Endothelial cell of umbilical vein (primary cell): ENCODE measurements around the gene VPS52. TPM values are rescaled to one million over a fixed set of nuclear protein-coding genes. Genes with fewer than 3 reads are reported as not detected.

Experiments
- BruUV-seq: library from RNA; stranded (reverse); fragments of 400-500 nt; replicated peaks from 2 replicates; lab custom pipeline; 2021; lab: Mats Ljungman, UMichigan
- CTCF ChIA-PET: fragments of 300-600, 350-600 bp; sonication (Branson Sonifier 250); formaldehyde crosslinking; loops from one replicate; lab custom pipeline; 2021; ENCODE audit warnings: antibody characterized with exemption, inconsistent platforms; lab: Charles Lee
- POLR2A ChIA-PET: fragments of 300-600, 350-600 bp; sonication (Branson Sonifier 250); formaldehyde crosslinking; loops from one replicate; lab custom pipeline; 2021; ENCODE audit warnings: antibody characterized with exemption, inconsistent platforms; lab: Charles Lee
- DNase-seq: peaks from one replicate; pipeline ENCODE4 v3.0.0-alpha.2; 2011; ENCODE audit warnings: low read depth, low spot score
- FAIRE-seq: peaks from 2 replicates; lab custom pipeline; 2011; peaks lifted over from hg19 to GRCh38; lab: Jason Lieb, UNC
- H2AFZ ChIP-seq: 2 replicates; pipeline ENCODE4 v1.6.0; 2012; ENCODE audit warnings: low read depth, low read length, control low read depth, inconsistent platforms
- H3K27ac ChIP-seq: 2 replicates; pipeline ENCODE4 v1.5.1; 2011; ENCODE audit warnings: low read depth, mild to moderate bottlenecking, control low read depth, low read length, moderate library complexity; ENCODE audit not compliant: insufficient read depth
- H3K27me3 ChIP-seq, 2 experiments: 2 replicates each; pipeline versions ENCODE4 v1.6.0 to v1.6.1; 2011; ENCODE audit warnings: low read length in 2 of 2, mixed read lengths in 1 of 2; ENCODE audit not compliant: control insufficient read depth in 2 of 2, insufficient read depth in 2 of 2
- H3K36me3 ChIP-seq, 2 experiments: 2 replicates in 1 of 2; 3 replicates in 1 of 2; pipeline ENCODE4 v1.5.1; 2011; ENCODE audit warnings: low read length in 2 of 2, mild to moderate bottlenecking in 1 of 2, moderate library complexity in 1 of 2; ENCODE audit not compliant: control insufficient read depth in 2 of 2, insufficient read depth in 2 of 2; ENCODE audit errors: extremely low read depth in 1 of 2
- H3K4me1 ChIP-seq: 3 replicates; pipeline ENCODE4 v1.5.1; 2011; ENCODE audit warnings: mild to moderate bottlenecking, low read length; ENCODE audit not compliant: control insufficient read depth, insufficient read depth; ENCODE audit errors: extremely low read depth
- H3K4me2 ChIP-seq: 2 replicates; pipeline ENCODE4 v1.6.1; 2011; ENCODE audit warnings: low read length, control low read depth, mixed read lengths; ENCODE audit not compliant: insufficient read depth
- H3K4me3 ChIP-seq, 3 experiments: fragments of 200-600 bp in 1 of 3; sonication (generic), shearing (Covaris generic) in 1 of 3; replicated peaks in 1 of 3; 2 replicates each; pipeline ENCODE4 v1.5.1; 2011 to 2016; ENCODE audit warnings: control low read depth in 3 of 3, low read length in 3 of 3, mild to moderate bottlenecking in 2 of 3, inconsistent platforms in 1 of 3, low read depth in 1 of 3, moderate library complexity in 1 of 3; ENCODE audit not compliant: insufficient read depth in 1 of 3
- H3K79me2 ChIP-seq: 2 replicates; pipeline ENCODE4 v1.6.0; 2012; ENCODE audit warnings: low read length, inconsistent platforms; ENCODE audit not compliant: control insufficient read depth, insufficient read depth
- H3K9ac ChIP-seq: replicated peaks from 2 replicates; pipeline ENCODE3; 2011; ENCODE audit warnings: low read length, control low read depth; ENCODE audit not compliant: insufficient read depth; ENCODE audit errors: extremely low read depth
- H3K9me1 ChIP-seq: replicated peaks from 3 replicates; pipeline ENCODE4 v1.6.0; 2011; ENCODE audit warnings: mild to moderate bottlenecking, low read length; ENCODE audit not compliant: control insufficient read depth, insufficient read depth; ENCODE audit errors: extremely low read depth
- H3K9me3 ChIP-seq: replicated peaks from 2 replicates; pipeline ENCODE4 v1.5.1; 2012; ENCODE audit warnings: low read length, inconsistent platforms; ENCODE audit not compliant: control insufficient read depth, insufficient read depth
- H4K20me1 ChIP-seq: replicated peaks from 2 replicates; pipeline ENCODE3; 2011; ENCODE audit warnings: mild to moderate bottlenecking, low read length; ENCODE audit not compliant: control insufficient read depth, insufficient read depth; ENCODE audit errors: extremely low read depth
- EZH2 ChIP-seq: IDR thresholded peaks from 2 replicates; pipeline ENCODE4 v1.6.1; 2012; ENCODE audit warnings: borderline replicate concordance, low read depth, mild to moderate bottlenecking, moderate library complexity, low read length, inconsistent platforms; ENCODE audit not compliant: severe bottlenecking
- JUN ChIP-seq: IDR thresholded peaks from 2 replicates; pipeline ENCODE4 v1.6.1; 2011; ENCODE audit warnings: borderline replicate concordance, low read depth; ENCODE audit not compliant: insufficient read length, insufficient read depth
- MYC ChIP-seq: IDR thresholded peaks from one replicate; pipeline ENCODE4 v1.6.1; 2011; ENCODE audit warnings: mild to moderate bottlenecking, low read depth, low read length
- POLR2A ChIP-seq: IDR thresholded peaks from 2 replicates; pipeline ENCODE4 v1.6.1; 2012; ENCODE audit warnings: low read depth, mild to moderate bottlenecking, control low read depth, low read length
- POLR2AphosphoS5 ChIP-seq: IDR thresholded peaks from 2 replicates; pipeline ENCODE4 v1.6.1; 2012; ENCODE audit warnings: low read depth, mild to moderate bottlenecking, control low read depth, low read length, moderate library complexity; ENCODE audit not compliant: insufficient read depth
- dilution Hi-C: fragments of 300-500 bp; cut with MboI; formaldehyde crosslinking; loops from one replicate; pipeline ENCODE4 v1.15.0; 2019; ENCODE audit warnings: low sequenced_read_pairs; ENCODE audit not compliant: extremely low pct_ligation_motif_present
- intact Hi-C: fragments of 100-400 bp; cut with micrococcal nuclease; formaldehyde crosslinking; loops from one replicate; pipeline ENCODE4 v1.10.0; 2022
- polyA plus RNA-seq, 4 experiments: library from polyadenylated mRNA; depleted of rRNA in 3 of 4; stranded (reverse) in 3 of 4; unstranded in 1 of 4; fragments of >200 nt; gene quantifications; 2 replicates each; pipeline versions ENCODE4 v1.2.1 to v1.2.3, GENCODE V29; 2011 to 2012; ENCODE audit warnings: missing spikeins in 1 of 4
- total RNA-seq: library from RNA; stranded (reverse); gene quantifications from 2 replicates; pipeline ENCODE4 v1.2.3, GENCODE V29; 2021
- TF ChIP-seq, protein P1 (sequence below): IDR thresholded peaks from 2 replicates; pipeline ENCODE4 v1.6.1; 2011; ENCODE audit not compliant: insufficient read depth, insufficient read length

The VPS52 gene
- total and polyA plus RNA-seq, 2 donors (not counting 3 experiments of a cell fraction or from before 2014, with no cell fraction given): 49.2 to 112 TPM

DNA sequence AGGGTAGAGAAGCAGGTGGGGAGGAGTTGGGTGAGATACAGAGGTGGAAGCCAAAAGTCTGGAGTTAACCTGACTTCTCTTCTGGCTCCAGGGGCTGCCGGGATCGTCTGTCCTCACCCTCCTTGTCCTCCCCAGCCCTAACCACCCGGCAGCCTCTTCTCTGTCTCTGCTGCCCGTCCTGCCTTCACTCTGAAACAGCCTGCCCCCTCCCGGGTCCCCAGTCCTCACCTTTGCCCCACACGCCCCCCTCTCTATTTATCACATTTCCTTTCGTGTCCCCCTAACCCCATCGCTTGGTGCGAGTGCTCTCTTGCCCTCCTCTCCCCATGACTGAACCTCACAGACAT lies 57.7 kb downstream of the VPS52 start:
- H4K20me1 ChIP-seq: no peaks in the 10 kb centered on the region
- BruUV-seq: no TSS peak
- FAIRE-seq (no peak), DNase-seq (no peak)
- no peaks in the 10 kb centered on the region for H3K9me1 ChIP-seq
- peaks cover 0 to 3% of the 10 kb centered on the region in 2 experiments for H3K36me3 ChIP-seq
- peaks cover 8% of the 10 kb centered on the region for H3K4me1 ChIP-seq
- no peaks in the 10 kb centered on the region for H3K9me3 ChIP-seq
- no peak overlapping the region for H3K27ac ChIP-seq
- dilution Hi-C loops: no loop called here
- peak overlapping the region; percentile 8 for H2AFZ ChIP-seq
- peak overlapping the region in 1 of 3 experiments; percentile 30 for H3K4me3 ChIP-seq
- H3K79me2 ChIP-seq: no peaks in the 10 kb centered on the region
- H3K27me3 ChIP-seq: peaks cover 3 to 10% of the 10 kb centered on the region in 2 experiments
- ChIA-PET POLR2A (no interaction called here), CTCF (interaction anchor here (1.9 kb wide), 1 partner anchor 35 kb away, joined by 13 read pairs; no protein-coding TSS in a partner anchor)
- intact Hi-C loops: no loop called here
- H3K9ac ChIP-seq: no peak overlapping the region
- peak overlapping the region; percentile 89 for H3K4me2 ChIP-seq
- TF ChIP-seq EZH2: peak; percentile 49
- no peak for TF ChIP-seq JUN

DNA sequence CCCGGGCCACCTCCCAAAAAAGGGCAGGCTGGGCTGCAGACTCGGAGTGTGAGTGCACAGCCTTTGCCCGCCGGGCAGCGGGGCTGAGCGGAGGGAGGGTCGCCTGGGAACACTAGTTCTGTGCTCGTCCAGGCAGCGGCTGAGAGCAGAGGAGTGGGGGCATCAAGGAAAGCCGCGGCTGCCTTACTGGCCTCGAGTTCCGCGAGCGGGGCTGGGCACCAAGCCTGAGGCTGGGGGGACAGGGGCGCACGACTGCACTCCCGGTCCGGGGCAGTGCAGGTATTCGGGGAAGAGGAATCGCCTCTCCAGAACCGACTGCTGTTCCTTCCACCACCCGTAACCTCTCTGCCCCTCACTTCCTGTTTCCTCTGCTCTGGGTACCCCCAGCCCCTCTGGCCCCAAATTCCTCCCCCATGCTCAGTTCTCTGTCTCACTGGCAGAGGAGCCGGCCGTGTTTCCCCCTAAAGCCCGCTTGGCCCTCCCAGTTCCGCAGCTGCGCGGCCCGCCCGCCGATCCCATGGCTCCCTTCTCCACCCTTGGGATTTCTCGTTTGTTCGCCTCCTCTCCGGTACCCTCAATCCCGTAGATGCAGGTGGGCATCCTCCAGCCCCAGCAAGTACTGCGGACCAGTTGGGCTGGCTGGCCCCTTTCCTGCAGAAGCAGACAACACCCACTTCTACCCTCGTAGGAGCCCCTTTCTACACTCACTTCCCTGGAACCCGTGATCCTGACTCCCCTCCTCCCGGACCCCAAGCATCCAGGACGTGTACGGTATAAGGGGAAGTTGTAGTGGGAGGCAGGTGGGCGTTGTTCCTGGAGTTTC lies 58.3 kb downstream of the VPS52 start:
- Histone ChIP-seq H3K9me1 (no peaks in the 10 kb centered on the region), H2AFZ (peak overlapping the region; percentile 8), H4K20me1 (no peaks in the 10 kb centered on the region), H3K79me2 (no peaks in the 10 kb centered on the region), H3K27ac (no peak overlapping the region), H3K36me3 (peaks cover 0 to 3% of the 10 kb centered on the region in 2 experiments), H3K9ac (no peak overlapping the region), H3K4me2 (peak overlapping the region; percentile 89), H3K4me1 (peaks cover 8% of the 10 kb centered on the region), H3K9me3 (no peaks in the 10 kb centered on the region), H3K27me3 (peaks cover 3 to 7% of the 10 kb centered on the region in 2 experiments), H3K4me3 (peak overlapping the region; percentile 26 to 48 (median 30))
- DNase-seq (no peak), FAIRE-seq (peak; percentile 15)
- dilution Hi-C loops (no loop called here), intact Hi-C loops (no loop called here)
- ChIA-PET POLR2A (interaction anchor here (0.6 kb wide), 1 partner anchor 104 kb away, joined by 4 read pairs; the partner anchor contains the start of gene ZBTB22), CTCF (interaction anchor here (0.9 to 1.9 kb wide), 2 partner anchors 33 to 35 kb away, joined by 3 to 13 read pairs; no protein-coding TSS in a partner anchor)
- TF ChIP-seq, protein P1, sequence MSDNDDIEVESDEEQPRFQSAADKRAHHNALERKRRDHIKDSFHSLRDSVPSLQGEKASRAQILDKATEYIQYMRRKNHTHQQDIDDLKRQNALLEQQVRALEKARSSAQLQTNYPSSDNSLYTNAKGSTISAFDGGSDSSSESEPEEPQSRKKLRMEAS: no peak
- TF ChIP-seq POLR2AphosphoS5 (peak; percentile 47), JUN (no peak), POLR2A (peak; percentile 66), MYC (no peak)
- BruUV-seq: no TSS peak
